Activated CD8-positive, alpha-beta memory T cell treated with anti-CD3 and anti-CD28 coated beads for 48 hours (primary cell): ENCODE measurements around the gene PARD3.
"Not testable (repeated sequence)": the region's sequence is repeated elsewhere in the genome, so short reads cannot be mapped to it uniquely, and the experiment has no call there.

Experiments
- DNase-seq, 3 experiments: peaks; one replicate each; pipeline ENCODE4 v3.0.0-alpha.2; 2020; ENCODE audit warnings: low read depth in 2 of 3, low spot score in 2 of 3

PARD3 gene

DNA sequence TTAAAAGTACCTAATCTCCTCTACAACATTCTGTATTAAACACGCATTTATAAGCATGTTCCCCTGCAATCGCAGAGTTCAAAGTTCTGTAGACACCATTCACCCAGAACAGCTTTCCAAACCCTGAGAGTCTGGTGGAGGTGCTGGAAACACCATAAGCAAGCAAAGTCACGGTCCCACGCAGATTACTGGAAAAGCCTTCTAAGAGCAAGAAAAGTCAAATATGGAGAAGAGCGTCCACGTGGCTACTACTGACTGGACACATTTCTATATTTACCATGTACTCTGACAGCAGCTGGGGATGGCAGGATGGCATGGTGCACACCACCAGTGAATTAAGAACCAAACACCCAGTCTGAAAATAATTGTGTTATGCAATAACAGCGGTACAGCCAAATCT is 97.7 kb downstream of the PARD3 start:
- DNase-seq = no peak

DNA sequence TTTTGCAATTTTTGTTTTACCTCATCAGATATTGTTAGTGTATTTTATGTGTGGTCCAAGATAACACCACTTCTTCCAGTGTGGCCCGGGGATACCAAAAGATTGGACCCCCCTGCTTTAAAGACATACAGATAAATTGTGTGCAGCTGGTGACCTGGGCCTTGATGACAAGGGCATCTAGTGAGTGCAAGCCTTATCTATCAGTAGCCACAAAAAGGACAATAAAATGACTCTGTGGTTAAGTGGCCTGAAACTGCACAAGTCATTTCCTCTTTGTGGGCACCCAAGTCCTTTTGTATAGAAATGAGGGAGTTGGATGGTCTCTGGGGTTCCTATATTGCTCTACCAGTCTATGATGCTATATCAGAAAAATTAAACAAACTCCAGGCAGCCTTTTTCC is 98.1 kb downstream of the PARD3 start:
- no peak for DNase-seq

DNA sequence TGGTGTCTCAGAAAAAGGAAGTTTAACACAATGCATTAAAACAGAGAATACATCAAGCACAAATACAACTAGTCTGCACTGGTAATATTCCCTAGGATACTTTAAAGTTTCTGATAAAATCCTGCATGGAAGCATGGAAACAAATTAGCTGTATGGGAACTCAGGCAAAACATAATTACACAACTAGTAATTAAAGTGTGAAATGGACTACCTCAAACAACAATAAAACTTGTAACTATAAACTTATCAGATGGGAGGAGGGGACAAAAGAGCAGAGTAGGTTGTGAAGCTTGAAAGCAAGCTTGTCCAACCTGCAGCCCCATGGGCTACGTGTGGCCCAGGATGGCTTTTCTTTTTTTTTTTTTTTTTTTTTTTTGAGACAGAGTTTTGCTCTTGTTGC is 98.9 kb downstream of the PARD3 start:
- no peak for DNase-seq

GRCh38 chr10:34715511-34716187 is 99.4 kb downstream of the PARD3 start:
- DNase-seq = no peak

GRCh38 chr10:34713875-34714274 is 101.2 kb downstream of the PARD3 start:
- no peak for DNase-seq

DNA sequence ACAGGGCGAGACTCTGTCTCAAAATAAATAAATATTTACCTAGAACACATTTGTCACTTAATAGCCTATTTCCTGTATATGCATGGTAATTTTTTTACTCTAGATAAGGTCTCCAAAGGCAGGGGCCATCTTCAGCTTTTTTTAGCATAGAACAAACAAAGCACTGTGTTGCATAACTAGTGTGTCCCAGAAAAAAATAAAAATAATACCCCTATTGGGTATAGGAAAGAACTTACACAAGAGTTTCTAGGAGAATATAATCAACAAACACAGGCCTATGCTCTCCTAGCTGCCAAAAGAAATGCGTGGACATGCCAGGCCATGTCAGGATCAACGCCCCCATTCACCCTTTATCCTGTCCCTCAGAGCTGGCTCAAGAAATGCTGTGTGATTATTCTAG is 103.6 kb downstream of the PARD3 start:
- DNase-seq = no peak

DNA sequence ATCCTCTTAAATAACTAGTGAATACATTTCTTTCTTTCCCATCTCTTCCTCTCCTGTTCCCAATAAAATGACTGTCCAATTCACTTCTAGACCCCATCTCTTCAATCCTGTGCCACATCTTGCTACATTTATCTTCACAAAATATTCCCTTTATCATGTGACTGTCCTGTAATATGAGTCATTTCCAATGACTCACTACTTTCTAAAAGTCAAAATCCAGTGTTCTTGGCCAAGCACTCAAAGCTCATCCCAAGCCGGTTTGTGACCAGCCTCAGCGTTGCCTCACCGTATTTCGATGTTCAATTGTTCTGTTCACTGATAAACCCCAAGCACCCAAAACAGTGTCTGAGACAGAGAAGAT is 104.7 kb downstream of the PARD3 start:
- DNase-seq = no peak

DNA sequence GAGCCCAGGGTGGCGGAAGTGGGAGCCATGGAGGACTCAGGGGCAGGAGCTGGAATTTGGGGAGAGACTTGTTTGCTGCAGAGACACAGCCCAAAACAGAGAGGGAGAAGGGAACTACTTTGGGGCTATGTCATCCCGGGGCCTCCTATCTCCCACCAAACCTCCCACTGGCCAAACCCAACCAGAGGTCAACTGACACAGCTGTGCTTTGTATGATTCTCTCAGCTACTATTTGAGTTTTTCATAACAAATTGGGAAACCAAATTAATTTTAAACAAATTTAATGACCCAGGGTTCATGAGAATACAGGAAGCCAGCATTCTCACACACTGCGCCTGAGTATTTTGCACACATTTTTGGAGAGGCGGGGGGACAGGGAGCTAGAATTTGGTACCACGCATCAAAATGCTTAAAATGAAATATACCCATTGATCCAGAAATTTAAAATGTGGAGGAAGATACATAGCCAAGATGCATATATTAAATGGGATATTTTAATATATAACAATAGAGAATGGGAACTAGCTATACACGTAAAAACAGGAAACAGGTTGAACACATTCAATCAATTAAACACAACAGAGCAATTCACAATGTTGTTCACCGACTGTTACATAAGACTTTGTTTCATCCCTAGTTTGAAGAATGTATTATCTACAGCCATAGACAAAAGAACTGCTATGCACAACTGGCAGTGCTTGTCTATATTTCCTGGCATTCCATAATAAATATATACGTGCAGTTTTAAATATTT is 105.3 kb downstream of the PARD3 start:
- DNase-seq = no peak

DNA sequence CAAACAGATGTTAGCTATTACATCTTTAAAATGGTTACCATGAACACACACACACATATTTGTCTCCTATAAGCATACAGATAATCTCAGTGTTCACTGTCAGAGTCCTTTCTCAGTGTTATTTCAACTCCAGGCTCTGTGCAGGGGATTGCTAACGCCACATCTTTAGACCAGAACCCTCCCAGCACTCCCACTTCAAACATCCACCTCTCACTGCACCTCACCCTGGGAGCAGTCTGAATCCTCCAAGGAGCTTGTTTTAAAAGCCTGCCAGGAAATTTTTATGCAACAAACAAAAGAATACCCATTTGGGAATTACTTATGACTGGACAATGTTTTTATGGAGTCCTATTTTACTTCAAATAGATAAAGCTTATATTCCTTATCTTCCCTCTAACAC is 107.4 kb downstream of the PARD3 start:
- DNase-seq = no peak

DNA sequence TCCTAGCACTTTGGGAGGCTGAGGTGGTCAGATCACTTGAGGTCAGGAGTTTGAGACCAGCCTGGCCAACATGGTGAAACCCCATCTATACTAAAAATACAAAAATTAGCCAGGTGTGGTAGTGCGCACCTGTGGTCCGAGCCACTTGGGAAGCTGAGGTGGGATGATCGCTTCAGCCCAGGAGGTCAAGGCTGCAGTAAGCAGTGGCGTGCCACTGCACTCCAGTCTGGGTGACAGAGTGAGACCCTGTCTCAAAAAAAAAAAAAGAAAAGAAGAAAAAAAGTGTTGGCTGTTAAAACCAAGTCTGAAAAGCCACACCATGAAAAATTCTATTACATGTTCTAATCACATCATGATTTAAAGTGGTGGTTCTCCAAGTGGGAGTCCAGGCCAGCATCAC is 108.1 kb downstream of the PARD3 start:
- DNase-seq = not testable (repeated sequence)

GRCh38 chr10:34706147-34706546 is 108.9 kb downstream of the PARD3 start:
- DNase-seq = no peak

DNA sequence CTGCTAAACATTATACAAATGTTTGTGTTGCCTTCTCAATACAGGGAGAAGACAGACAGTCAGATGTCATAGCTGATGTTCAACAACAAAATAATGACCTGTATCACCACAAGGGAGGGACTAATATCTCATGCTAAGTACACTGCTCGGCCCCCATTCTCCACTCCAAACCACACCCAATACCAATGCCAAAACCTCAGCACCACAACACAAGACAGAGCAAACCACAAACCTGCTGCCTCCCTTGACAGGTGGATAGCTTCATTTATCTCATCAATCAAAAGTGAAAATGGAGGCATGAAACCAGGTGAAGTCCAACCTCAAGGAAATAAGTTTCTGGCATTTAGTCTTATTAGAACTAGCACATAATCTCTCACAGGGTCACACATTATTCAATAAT is 109.5 kb downstream of the PARD3 start:
- no peak for DNase-seq

GRCh38 chr10:34704526-34705184 is 110.4 kb downstream of the PARD3 start:
- DNase-seq = no peak

- no peak for DNase-seq
Measured at GRCh38 chr10:34702982-34703381, 112.1 kb downstream of the PARD3 start.

GRCh38 chr10:34702093-34702937 is 112.8 kb downstream of the PARD3 start:
- DNase-seq = no peak

DNA sequence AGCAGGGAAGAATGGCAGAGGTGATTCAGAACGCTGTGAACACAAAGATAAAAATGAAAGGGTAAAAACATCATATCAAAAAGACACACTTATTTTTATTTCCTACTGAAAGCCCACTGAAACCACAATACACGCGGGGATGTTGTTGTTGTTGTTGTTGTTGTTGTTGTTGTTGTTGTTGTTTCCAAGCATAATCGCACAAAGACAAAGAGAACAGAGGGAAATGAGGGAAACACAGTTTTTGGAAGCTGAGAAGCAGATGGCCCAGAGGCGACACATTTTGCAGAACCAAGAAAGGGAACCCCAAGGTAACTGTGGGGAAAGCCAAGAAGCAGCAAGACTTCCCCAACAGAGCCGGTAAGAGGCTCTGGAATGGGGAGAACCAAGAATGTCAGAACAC is 113.9 kb downstream of the PARD3 start:
- no peak for DNase-seq

GRCh38 chr10:34700752-34701151 is 114.3 kb downstream of the PARD3 start:
- not testable (repeated sequence) for DNase-seq

DNA sequence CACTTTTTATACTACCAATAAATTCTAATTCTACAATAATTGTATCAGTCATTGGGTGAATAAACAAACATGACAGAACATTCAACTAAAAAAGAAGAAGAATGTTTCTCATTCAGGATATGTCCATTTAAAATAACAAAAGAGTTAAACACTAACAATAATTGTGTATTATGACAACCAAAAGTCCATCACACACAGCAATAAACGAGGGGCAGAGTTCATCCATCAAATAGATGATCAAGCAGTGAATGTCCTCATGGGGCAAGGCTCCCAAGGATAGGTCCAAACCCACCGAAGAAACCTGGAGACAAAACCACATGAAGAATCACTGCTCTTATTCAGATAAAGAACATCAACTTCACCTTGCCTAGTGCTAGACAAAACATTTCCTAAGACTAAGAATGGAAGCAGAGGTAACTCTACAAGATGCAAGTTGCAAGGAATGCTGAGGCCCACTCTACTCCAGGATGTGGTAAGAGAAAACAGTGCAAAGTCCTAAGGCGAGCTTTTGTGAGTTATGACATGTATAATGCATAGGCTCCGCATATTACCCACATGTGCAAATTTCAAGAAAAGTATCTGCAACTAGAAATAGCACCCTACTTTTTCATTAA is 115.1 kb downstream of the PARD3 start:
- DNase-seq = no peak

DNA sequence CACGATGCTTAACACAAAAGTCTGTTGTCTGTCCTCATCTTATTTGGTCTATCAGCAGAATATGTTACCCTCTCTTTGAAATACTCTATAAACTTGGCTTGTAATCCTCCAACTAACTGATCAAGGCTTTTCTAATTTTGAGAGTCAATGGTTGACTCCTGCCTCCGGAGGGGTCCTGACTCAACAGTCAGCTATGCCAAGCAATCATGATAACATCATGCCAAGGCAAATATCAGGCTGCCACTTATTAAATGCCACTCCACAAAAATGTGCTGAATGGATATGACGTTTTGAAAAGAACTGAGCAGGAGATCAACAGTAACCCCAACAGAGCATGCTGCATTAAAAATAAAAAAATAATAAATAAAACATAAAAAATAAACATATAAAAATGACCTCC is 116.1 kb downstream of the PARD3 start:
- DNase-seq = no peak

DNA sequence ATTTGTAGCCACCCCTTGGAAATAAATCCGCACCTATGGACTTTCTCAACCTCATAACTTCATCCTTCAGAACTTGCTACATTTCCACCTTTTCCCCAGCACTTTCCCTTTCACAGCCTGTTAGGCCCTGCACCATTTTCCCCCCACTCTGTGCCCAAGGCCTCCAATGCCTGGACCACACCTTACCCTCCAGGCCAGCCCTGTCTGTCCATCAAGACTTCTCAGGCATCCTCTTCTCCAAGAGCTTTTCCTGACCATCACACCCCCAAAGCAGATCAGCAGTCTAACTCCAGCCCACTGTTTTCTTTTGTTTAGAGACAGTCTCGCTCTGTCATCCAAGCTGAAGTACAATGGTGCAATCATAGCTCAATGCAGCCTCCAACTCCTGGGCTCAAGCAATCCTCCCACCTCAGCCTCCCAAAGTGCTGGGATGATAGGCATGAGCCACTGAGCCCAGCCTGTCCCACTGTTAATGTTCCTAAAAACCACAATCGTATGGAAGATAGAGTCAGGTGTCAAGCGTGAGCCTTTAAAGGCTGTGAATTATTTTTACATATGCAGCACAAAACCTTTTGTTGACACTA is 116.8 kb downstream of the PARD3 start:
- no peak for DNase-seq
